ENCODE results near the gene CDK14.

The CDK14 gene

GRCh38 chr7:90972906-90973550, 376.9 kb downstream of the CDK14 start:
- no peak for DNase-seq

- no peak for DNase-seq
Measured at GRCh38 chr7:90977056-90977455, 380.9 kb downstream of the CDK14 start.

- DNase-seq: no peak
Measured at GRCh38 chr7:90980545-90980944, 384.4 kb downstream of the CDK14 start.

GRCh38 chr7:90982228-90982627, 386.1 kb downstream of the CDK14 start:
- no peak for DNase-seq

GRCh38 chr7:90984692-90985091, 388.6 kb downstream of the CDK14 start:
- DNase-seq: no peak

- DNase-seq: no peak
Measured at GRCh38 chr7:90988516-90988915, 392.4 kb downstream of the CDK14 start.

- DNase-seq: no peak
Measured at GRCh38 chr7:90988996-90989765, 393.1 kb downstream of the CDK14 start.

- DNase-seq: no peak
Measured at GRCh38 chr7:90994121-90994520, 398.0 kb downstream of the CDK14 start.

- DNase-seq: no peak
Measured at GRCh38 chr7:90994601-90995000, 398.5 kb downstream of the CDK14 start.

GRCh38 chr7:90995996-90996395, 399.9 kb downstream of the CDK14 start:
- DNase-seq: no peak

- DNase-seq: no peak
Measured at GRCh38 chr7:90999989-91000979, 404.2 kb downstream of the CDK14 start.

- DNase-seq: no peak
Measured at GRCh38 chr7:91005024-91005423, 408.9 kb downstream of the CDK14 start.

GRCh38 chr7:91005841-91006240, 409.7 kb downstream of the CDK14 start:
- no peak for DNase-seq

GRCh38 chr7:91007371-91007770, 411.2 kb downstream of the CDK14 start:
- no peak for DNase-seq

- no peak for DNase-seq
Measured at GRCh38 chr7:91013078-91013477, 417.0 kb downstream of the CDK14 start.

GRCh38 chr7:91019686-91020385, 423.7 kb downstream of the CDK14 start:
- DNase-seq: no peak

- DNase-seq: no peak
Measured at GRCh38 chr7:91020636-91021385, 424.7 kb downstream of the CDK14 start.

GRCh38 chr7:91021956-91022355, 425.8 kb downstream of the CDK14 start:
- DNase-seq: no peak

GRCh38 chr7:91025906-91026390, 429.8 kb downstream of the CDK14 start:
- DNase-seq: no peak

GRCh38 chr7:91029688-91030087, 433.6 kb downstream of the CDK14 start:
- DNase-seq: no peak

- no peak for DNase-seq
Measured at GRCh38 chr7:91030680-91031380, 434.7 kb downstream of the CDK14 start.
